WTC11 (cell line): ENCODE results near the gene WDR62.

Source experiments
- GABPB1 ChIP-seq: sonication (generic); formaldehyde crosslinking; IDR thresholded peaks from 2 replicates; pipeline ENCODE4 v1.8.1; 2023; ENCODE audit warnings: mild to moderate bottlenecking, missing genetic modification reagents
- SP1 ChIP-seq: sonication (generic); formaldehyde crosslinking; conservative IDR thresholded peaks from 2 replicates; pipeline ENCODE4 v1.8.1; 2022; ENCODE audit warnings: missing genetic modification reagents
- TF ChIP-seq, protein P1 (sequence below): sonication (generic); formaldehyde crosslinking; IDR thresholded peaks from 2 replicates; pipeline ENCODE4 v1.8.0; 2022; ENCODE audit warnings: mild to moderate bottlenecking, missing genetic modification reagents

DNA sequence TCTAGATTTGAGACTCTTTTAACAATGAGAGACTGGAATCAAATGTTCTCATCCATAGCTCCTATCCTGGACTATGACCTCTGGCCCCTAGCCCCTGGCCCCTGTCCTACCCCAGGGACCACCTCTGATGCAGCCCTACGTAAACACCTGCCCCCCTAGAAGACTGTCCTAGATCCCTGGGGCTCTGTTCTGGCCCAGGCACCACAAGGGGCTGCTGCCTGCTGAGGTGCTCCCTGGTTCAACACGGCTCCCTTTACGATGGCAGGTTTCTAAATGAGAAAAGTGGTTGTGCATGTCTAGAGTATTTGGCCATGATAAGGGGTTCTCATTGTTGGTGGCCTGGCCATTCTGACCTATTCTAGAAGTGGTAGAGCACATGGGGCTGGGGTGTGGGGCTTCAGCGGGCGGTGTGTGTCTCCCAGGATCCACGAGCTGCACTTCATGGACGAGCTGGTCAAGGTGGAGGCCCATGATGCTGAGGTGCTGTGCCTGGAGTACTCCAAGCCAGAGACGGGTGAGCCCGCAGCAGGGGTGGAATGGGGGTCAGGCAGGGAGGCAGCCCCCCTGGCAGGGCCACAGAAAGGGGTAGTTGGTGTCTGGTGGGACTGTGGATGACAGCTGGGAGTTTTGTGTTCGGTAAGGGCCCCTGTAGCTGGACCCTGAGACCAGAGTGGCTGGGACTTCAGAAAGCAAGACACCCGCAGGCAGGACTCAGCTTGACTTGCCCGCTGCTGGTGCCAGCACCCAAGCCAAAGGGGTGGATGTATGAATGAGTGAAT is 29.7 kb downstream of the WDR62 start:
- TF ChIP-seq GABPB1 (CRISPR knock-in tag) (no peak), SP1 (CRISPR knock-in tag) (no peak)
- TF ChIP-seq, protein P1, sequence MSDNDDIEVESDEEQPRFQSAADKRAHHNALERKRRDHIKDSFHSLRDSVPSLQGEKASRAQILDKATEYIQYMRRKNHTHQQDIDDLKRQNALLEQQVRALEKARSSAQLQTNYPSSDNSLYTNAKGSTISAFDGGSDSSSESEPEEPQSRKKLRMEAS (CRISPR knock-in tag), result no peak
